Retinal pigment epithelial cell (primary cell): ENCODE measurements around the gene PDE8A.

Experiments
- DNase-seq: peaks from one replicate; pipeline ENCODE4 v3.0.0-alpha.2; 2010; ENCODE audit warnings: low read depth
- H3K4me3 ChIP-seq: 2 replicates; pipeline ENCODE4 v1.5.1; 2011; ENCODE audit warnings: mild to moderate bottlenecking, low read length, control low read depth, moderate library complexity
- TF ChIP-seq, protein P1 (sequence below): conservative IDR thresholded peaks from 2 replicates; pipeline ENCODE4 v1.5.1; 2011; ENCODE audit warnings: low read depth, low read length, control low read depth, inconsistent platforms

PDE8A gene

GRCh38 chr15:85029221-85029620 lies 47.6 kb downstream of the PDE8A start:
- TF ChIP-seq, protein P1, sequence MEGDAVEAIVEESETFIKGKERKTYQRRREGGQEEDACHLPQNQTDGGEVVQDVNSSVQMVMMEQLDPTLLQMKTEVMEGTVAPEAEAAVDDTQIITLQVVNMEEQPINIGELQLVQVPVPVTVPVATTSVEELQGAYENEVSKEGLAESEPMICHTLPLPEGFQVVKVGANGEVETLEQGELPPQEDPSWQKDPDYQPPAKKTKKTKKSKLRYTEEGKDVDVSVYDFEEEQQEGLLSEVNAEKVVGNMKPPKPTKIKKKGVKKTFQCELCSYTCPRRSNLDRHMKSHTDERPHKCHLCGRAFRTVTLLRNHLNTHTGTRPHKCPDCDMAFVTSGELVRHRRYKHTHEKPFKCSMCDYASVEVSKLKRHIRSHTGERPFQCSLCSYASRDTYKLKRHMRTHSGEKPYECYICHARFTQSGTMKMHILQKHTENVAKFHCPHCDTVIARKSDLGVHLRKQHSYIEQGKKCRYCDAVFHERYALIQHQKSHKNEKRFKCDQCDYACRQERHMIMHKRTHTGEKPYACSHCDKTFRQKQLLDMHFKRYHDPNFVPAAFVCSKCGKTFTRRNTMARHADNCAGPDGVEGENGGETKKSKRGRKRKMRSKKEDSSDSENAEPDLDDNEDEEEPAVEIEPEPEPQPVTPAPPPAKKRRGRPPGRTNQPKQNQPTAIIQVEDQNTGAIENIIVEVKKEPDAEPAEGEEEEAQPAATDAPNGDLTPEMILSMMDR = no peak
- no peak overlapping the region for H3K4me3 ChIP-seq
- no peak for DNase-seq

GRCh38 chr15:85030301-85030929 lies 48.8 kb downstream of the PDE8A start:
- DNase-seq = no peak
- TF ChIP-seq, protein P1 = no peak
- H3K4me3 ChIP-seq = no peak overlapping the region

DNA sequence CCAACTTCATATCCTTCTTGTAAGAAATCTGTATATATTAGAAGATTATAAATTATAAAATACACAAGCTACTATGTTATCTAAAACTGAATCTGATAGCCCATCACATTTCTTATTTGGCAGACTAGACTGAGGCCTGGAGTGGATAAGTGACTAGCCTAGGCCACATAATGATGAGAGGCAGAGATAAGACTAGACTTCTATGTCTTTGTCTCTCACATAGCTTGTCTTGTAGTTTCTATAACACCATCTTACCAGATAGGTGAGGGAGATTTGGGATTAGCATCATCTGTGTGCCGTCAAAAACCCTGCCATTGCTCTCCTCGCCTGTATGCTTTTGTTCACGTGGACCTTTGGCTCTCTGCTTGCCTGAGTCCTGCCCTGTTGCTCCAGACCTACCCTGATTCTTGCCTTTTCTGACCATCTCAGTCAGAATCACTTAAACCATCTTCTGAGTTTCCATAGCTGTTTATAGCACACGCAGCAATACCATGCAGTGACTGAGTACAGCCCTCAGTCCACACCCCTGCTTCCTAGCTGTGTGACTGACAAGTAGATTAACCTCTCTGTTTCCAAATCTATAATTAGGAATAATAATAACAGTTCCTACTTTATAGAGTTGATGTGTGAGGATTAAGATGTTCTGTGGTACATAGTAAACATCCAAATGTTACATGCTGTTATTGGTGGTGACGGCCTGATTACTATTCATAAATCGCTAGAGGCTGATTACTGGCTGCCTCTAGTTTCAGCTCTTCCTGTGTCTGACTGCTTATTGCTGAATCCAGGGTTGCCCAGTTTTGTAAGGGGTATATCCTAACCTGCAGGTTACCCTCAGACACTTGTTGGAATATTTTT lies 49.7 kb downstream of the PDE8A start:
- no peak for DNase-seq
- H3K4me3 ChIP-seq = no peak overlapping the region
- TF ChIP-seq, protein P1 = no peak

DNA sequence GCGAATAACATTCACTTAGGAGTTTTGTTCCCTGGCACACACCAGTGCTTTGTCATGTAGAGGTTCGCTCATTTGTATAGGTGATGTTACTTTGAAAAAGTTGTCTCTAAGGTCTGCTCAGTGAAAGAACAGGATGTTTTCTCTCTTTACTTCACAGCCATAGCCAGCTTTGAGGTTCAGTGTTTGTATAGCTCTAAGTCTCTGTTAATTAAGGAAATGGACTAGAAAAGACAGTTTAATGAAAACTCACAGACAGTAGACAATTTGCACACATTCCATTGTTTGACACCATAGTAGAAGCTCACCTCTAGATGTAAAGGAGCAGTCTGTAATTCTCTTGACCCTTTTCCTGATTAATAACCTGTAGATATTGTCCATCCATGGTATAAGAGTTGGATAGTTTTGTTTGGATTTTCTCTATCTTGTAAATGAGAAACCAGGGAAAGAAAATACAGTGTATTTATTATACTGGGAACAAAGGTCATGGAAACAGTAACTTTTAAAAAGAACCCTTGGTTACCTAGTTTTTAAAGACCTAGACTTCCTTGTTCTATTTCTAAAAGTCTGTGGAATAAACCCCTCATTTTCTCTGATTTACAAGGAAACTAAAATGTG lies 50.4 kb downstream of the PDE8A start:
- TF ChIP-seq, protein P1 = no peak
- H3K4me3 ChIP-seq = no peak overlapping the region
- no peak for DNase-seq

GRCh38 chr15:85033148-85033547 lies 51.5 kb downstream of the PDE8A start:
- DNase-seq = no peak
- no peak overlapping the region for H3K4me3 ChIP-seq
- TF ChIP-seq, protein P1 = no peak

- TF ChIP-seq, protein P1 = no peak
- DNase-seq = no peak
- H3K4me3 ChIP-seq = no peak overlapping the region
Measured at GRCh38 chr15:85034276-85034675, 52.6 kb downstream of the PDE8A start.
